Panc1 (cell line): Measurements from ENCODE around the gene PAPPA. TPM values are rescaled to one million over a fixed set of nuclear protein-coding genes. Genes with fewer than 3 reads are reported as not detected.

Source experiments
- ATAC-seq: fragments of 200-7000 bp; cut with Tn5 transposase; 2 replicates; pipeline ENCODE4 v1.9.1; 2020; ENCODE audit warnings: mild to moderate bottlenecking, moderate library complexity
- BruUV-seq: library from RNA; stranded (reverse); fragments of 400-500 nt; replicated peaks from 2 replicates; lab custom pipeline; 2021; lab: Mats Ljungman, UMichigan
- CTCF ChIA-PET: fragments of 300-600 bp; sonication (Branson Sonifier 250); formaldehyde crosslinking; loops from one replicate; lab custom pipeline; 2022; ENCODE audit warnings: antibody characterized with exemption; lab: Charles Lee
- POLR2A ChIA-PET: fragments of 300-600 bp; sonication (Branson Sonifier 250); formaldehyde crosslinking; loops from one replicate; lab custom pipeline; 2022; ENCODE audit warnings: antibody characterized with exemption; lab: Charles Lee
- DNase-seq: peaks from one replicate; pipeline ENCODE4 v3.0.0-alpha.2; 2010; ENCODE audit warnings: low read depth, low spot score
- H3K27ac ChIP-seq: 2 replicates; pipeline ENCODE4 v1.5.1; 2011; ENCODE audit warnings: mild to moderate bottlenecking, low read length, inconsistent platforms
- H3K27me3 ChIP-seq: fragments of 200-500 bp; sonication (Bioruptor generic); 2 replicates; pipeline ENCODE4 v1.6.0; 2014; ENCODE audit warnings: low read length, inconsistent platforms; ENCODE audit not compliant: control insufficient read depth, insufficient read depth
- H3K36me3 ChIP-seq: fragments of 200-500 bp; sonication (Bioruptor generic); 2 replicates; pipeline ENCODE4 v1.5.1; 2014; ENCODE audit warnings: inconsistent platforms, mild to moderate bottlenecking, low read length, moderate library complexity; ENCODE audit not compliant: control insufficient read depth, insufficient read depth
- H3K4me1 ChIP-seq: 2 replicates; pipeline ENCODE4 v1.5.1; 2011; ENCODE audit warnings: inconsistent platforms, mild to moderate bottlenecking, low read length, moderate library complexity; ENCODE audit not compliant: control insufficient read depth, insufficient read depth
- H3K4me3 ChIP-seq, 2 experiments: 2 replicates each; pipeline ENCODE4 v1.5.1; 2011 to 2012; ENCODE audit warnings: low read depth in 2 of 2, low read length in 2 of 2, mild to moderate bottlenecking in 2 of 2, inconsistent platforms in 1 of 2, moderate library complexity in 1 of 2
- H3K9me3 ChIP-seq: fragments of 200-500 bp; sonication (Bioruptor generic); 2 replicates; pipeline ENCODE4 v1.5.1; 2014; ENCODE audit warnings: low read depth, mild to moderate bottlenecking, inconsistent platforms, low read length, moderate library complexity; ENCODE audit not compliant: control insufficient read depth, insufficient read depth
- POLR2AphosphoS5 ChIP-seq: IDR thresholded peaks from 2 replicates; pipeline ENCODE4 v1.6.1; 2012; ENCODE audit warnings: mild to moderate bottlenecking, low read depth, low read length, moderate library complexity
- SIN3A ChIP-seq: IDR thresholded peaks from 2 replicates; pipeline ENCODE4 v1.6.1; 2012; ENCODE audit warnings: low read depth, mild to moderate bottlenecking, low read length, moderate library complexity, borderline replicate concordance; ENCODE audit not compliant: insufficient read depth
- TCF7L2 ChIP-seq: IDR thresholded peaks from 2 replicates; pipeline ENCODE4 v1.6.1; 2011; ENCODE audit warnings: mild to moderate bottlenecking, low read depth, low read length, inconsistent platforms
- in situ Hi-C: cut with HindIII; loops from 2 replicates; pipeline ENCODE4 v1.10.0; 2016; ENCODE audit warnings: low sequenced_read_pairs, low pct_unique_long_range_greater_than_20kb
- intact Hi-C: fragments of 100-400 bp; cut with micrococcal nuclease; formaldehyde crosslinking; loops from one replicate; pipeline ENCODE4 v1.10.0; 2022; ENCODE audit not compliant: unreplicated experiment
- total RNA-seq: library from RNA; stranded (reverse); gene quantifications from one replicate; pipeline ENCODE4 v1.2.1, GENCODE V29; 2021; ENCODE audit not compliant: unreplicated experiment
- TF ChIP-seq, protein P1 (sequence below), 2 experiments: IDR thresholded peaks; 2 replicates each; pipeline ENCODE4 v1.6.1; 2011 to 2012; ENCODE audit warnings: low read depth in 2 of 2, control low read depth in 1 of 2, low read length in 1 of 2, mild to moderate bottlenecking in 1 of 2, moderate library complexity in 1 of 2; ENCODE audit not compliant: insufficient read depth in 1 of 2
- TF ChIP-seq, protein P2 (sequence below): fragments of 450-650 bp; IDR thresholded peaks from 2 replicates; pipeline ENCODE4 v1.5.1; 2017; ENCODE audit warnings: mild to moderate bottlenecking

PAPPA gene
- total RNA-seq, 1 experiment from 2014 or later, result 1.2 TPM

DNA sequence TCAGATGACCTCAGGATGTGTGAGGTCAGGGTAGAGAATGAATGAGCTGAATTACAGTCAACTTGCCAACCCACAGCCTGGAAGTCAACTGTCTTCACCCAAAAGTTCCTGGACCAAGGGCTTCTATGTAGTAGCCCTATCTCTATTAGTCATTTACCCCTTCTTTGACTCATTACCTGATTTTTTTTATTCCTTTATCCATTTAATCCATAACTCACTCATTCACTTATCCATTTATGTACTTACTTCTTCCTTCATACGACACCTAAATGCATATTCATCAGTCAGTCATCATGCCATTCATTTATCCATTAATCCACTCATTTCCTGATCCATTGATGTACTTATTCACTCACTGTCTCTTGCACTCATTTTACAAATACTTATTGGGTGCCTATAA is 212.7 kb downstream of the PAPPA start:
- Histone ChIP-seq H3K4me3 (no peak overlapping the region), H3K9me3 (no peaks in the 10 kb centered on the region), H3K4me1 (no peaks in the 10 kb centered on the region), H3K27me3 (no peaks in the 10 kb centered on the region), H3K36me3 (no peaks in the 10 kb centered on the region), H3K27ac (no peak overlapping the region)
- ATAC-seq (no peak), DNase-seq (no peak)
- ChIA-PET POLR2A (no interaction called here), CTCF (no interaction called here)
- TF ChIP-seq SIN3A (no peak), POLR2AphosphoS5 (no peak), TCF7L2 (no peak)
- TF ChIP-seq, protein P1, sequence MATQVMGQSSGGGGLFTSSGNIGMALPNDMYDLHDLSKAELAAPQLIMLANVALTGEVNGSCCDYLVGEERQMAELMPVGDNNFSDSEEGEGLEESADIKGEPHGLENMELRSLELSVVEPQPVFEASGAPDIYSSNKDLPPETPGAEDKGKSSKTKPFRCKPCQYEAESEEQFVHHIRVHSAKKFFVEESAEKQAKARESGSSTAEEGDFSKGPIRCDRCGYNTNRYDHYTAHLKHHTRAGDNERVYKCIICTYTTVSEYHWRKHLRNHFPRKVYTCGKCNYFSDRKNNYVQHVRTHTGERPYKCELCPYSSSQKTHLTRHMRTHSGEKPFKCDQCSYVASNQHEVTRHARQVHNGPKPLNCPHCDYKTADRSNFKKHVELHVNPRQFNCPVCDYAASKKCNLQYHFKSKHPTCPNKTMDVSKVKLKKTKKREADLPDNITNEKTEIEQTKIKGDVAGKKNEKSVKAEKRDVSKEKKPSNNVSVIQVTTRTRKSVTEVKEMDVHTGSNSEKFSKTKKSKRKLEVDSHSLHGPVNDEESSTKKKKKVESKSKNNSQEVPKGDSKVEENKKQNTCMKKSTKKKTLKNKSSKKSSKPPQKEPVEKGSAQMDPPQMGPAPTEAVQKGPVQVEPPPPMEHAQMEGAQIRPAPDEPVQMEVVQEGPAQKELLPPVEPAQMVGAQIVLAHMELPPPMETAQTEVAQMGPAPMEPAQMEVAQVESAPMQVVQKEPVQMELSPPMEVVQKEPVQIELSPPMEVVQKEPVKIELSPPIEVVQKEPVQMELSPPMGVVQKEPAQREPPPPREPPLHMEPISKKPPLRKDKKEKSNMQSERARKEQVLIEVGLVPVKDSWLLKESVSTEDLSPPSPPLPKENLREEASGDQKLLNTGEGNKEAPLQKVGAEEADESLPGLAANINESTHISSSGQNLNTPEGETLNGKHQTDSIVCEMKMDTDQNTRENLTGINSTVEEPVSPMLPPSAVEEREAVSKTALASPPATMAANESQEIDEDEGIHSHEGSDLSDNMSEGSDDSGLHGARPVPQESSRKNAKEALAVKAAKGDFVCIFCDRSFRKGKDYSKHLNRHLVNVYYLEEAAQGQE (IDR thresholded peaks at IDR 0.05; ENCODE audit: insufficient read depth in 1 of 2, low read depth in 2 of 2, low read length in 1 of 2), result no peak
- TF ChIP-seq, protein P2, sequence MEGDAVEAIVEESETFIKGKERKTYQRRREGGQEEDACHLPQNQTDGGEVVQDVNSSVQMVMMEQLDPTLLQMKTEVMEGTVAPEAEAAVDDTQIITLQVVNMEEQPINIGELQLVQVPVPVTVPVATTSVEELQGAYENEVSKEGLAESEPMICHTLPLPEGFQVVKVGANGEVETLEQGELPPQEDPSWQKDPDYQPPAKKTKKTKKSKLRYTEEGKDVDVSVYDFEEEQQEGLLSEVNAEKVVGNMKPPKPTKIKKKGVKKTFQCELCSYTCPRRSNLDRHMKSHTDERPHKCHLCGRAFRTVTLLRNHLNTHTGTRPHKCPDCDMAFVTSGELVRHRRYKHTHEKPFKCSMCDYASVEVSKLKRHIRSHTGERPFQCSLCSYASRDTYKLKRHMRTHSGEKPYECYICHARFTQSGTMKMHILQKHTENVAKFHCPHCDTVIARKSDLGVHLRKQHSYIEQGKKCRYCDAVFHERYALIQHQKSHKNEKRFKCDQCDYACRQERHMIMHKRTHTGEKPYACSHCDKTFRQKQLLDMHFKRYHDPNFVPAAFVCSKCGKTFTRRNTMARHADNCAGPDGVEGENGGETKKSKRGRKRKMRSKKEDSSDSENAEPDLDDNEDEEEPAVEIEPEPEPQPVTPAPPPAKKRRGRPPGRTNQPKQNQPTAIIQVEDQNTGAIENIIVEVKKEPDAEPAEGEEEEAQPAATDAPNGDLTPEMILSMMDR, result no peak
- in situ Hi-C loops, result no loop called here
- no TSS peak for BruUV-seq
- intact Hi-C loops, result no loop called here

DNA sequence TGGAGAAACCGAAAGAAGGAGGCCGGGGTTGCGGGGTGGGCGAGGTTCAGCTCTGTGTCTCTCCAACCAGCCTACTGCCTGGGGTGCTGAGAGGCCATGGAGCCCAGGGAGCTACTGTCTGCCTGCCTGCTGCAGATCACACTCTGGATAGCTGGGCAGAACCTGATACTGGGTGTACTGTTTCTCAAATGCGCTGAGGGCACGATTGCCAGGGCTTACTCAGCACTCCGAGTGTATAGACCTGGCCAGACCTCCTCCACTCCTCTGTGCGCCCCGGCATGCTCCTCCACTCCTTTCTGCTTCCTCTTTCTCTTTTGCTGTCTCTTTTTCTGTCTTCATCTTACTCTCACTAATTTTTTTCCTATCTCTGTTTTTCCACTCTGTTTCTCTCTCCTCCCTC is 215.1 kb downstream of the PAPPA start:
- intact Hi-C loops, result no loop called here
- Histone ChIP-seq H3K4me3 (no peak overlapping the region), H3K4me1 (no peaks in the 10 kb centered on the region), H3K27ac (no peak overlapping the region), H3K36me3 (no peaks in the 10 kb centered on the region), H3K9me3 (no peaks in the 10 kb centered on the region), H3K27me3 (no peaks in the 10 kb centered on the region)
- DNase-seq (no peak), ATAC-seq (no peak)
- ChIA-PET POLR2A (no interaction called here), CTCF (no interaction called here)
- in situ Hi-C loops, result no loop called here
- BruUV-seq, result no TSS peak
- TF ChIP-seq POLR2AphosphoS5 (no peak), TCF7L2 (no peak), SIN3A (no peak)
- TF ChIP-seq, protein P2, result no peak
- TF ChIP-seq, protein P1 (IDR thresholded peaks at IDR 0.05; ENCODE audit: insufficient read depth in 1 of 2, low read depth in 2 of 2, low read length in 1 of 2), result no peak
